OCI-LY7 (cell line): Measurements from ENCODE around the gene ARHGEF10L. TPM values are rescaled to one million over a fixed set of nuclear protein-coding genes. Genes with fewer than 3 reads are reported as not detected.

Experiments
- BruUV-seq: library from RNA; stranded (reverse); fragments of 400-500 nt; replicated peaks from 2 replicates; lab custom pipeline; 2021; lab: Mats Ljungman, UMichigan
- CTCF ChIA-PET: fragments of 300-600 bp; sonication (Branson Sonifier 250); formaldehyde crosslinking; loops from one replicate; lab custom pipeline; 2022; ENCODE audit warnings: antibody characterized with exemption; ENCODE audit not compliant: unreplicated experiment; lab: Charles Lee
- POLR2A ChIA-PET: fragments of 300-600 bp; sonication (Branson Sonifier 250); formaldehyde crosslinking; loops from one replicate; lab custom pipeline; 2022; ENCODE audit warnings: antibody characterized with exemption; lab: Charles Lee
- DNase-seq: peaks from one replicate; pipeline ENCODE4 v3.0.0-alpha.2; 2015; ENCODE audit warnings: low spot score
- H2AFZ ChIP-seq: fragments of 200-600 bp; sonication (generic), shearing (Covaris generic); 2 replicates; pipeline ENCODE4 v1.6.1; 2014; ENCODE audit warnings: mild to moderate bottlenecking, antibody characterized with exemption, low read length, moderate library complexity
- H3K27ac ChIP-seq: fragments of 200-600 bp; sonication (generic); 2 replicates; pipeline ENCODE4 v1.5.1; 2014; ENCODE audit warnings: mixed run types, low read depth, mild to moderate bottlenecking, moderate library complexity, low read length, inconsistent platforms; ENCODE audit not compliant: poor library complexity, severe bottlenecking
- H3K36me3 ChIP-seq: fragments of 200-600 bp; sonication (generic); 2 replicates; pipeline ENCODE4 v1.6.1; 2014; ENCODE audit warnings: mild to moderate bottlenecking, antibody characterized with exemption, low read length, moderate library complexity, mixed read lengths; ENCODE audit not compliant: insufficient read depth
- H3K4me1 ChIP-seq: fragments of 200-600 bp; sonication (generic); 2 replicates; pipeline ENCODE4 v1.5.1; 2014; ENCODE audit warnings: mild to moderate bottlenecking, low read length; ENCODE audit not compliant: insufficient read depth, poor library complexity, severe bottlenecking
- H3K4me2 ChIP-seq: fragments of 200-600 bp; sonication (generic); 2 replicates; pipeline ENCODE4 v1.6.1; 2014; ENCODE audit warnings: mild to moderate bottlenecking, low read length
- H3K4me3 ChIP-seq: fragments of 200-600 bp; sonication (generic); 2 replicates; pipeline ENCODE4 v1.5.1; 2014; ENCODE audit warnings: mild to moderate bottlenecking, low read depth, low read length; ENCODE audit not compliant: poor library complexity, severe bottlenecking
- H3K79me2 ChIP-seq: fragments of 200-600 bp; sonication (generic); 2 replicates; pipeline ENCODE4 v1.6.1; 2016; ENCODE audit warnings: low read depth, mild to moderate bottlenecking, low read length, moderate library complexity, mixed read lengths; ENCODE audit not compliant: insufficient read depth
- H3K9me2 ChIP-seq: fragments of 200-600 bp; sonication (generic); 2 replicates; pipeline ENCODE4 v1.6.1; 2016; ENCODE audit warnings: mild to moderate bottlenecking, low read length, mixed read lengths; ENCODE audit not compliant: insufficient read depth
- H3K9me3 ChIP-seq: fragments of 200-600 bp; sonication (generic); 2 replicates; pipeline ENCODE4 v1.6.1; 2014; ENCODE audit warnings: mild to moderate bottlenecking, mixed run types, low read length, mixed read lengths
- H4K20me1 ChIP-seq: fragments of 200-600 bp; sonication (generic); 2 replicates; pipeline ENCODE4 v1.6.1; 2014; ENCODE audit warnings: mild to moderate bottlenecking, antibody characterized with exemption, low read length, moderate library complexity, mixed read lengths; ENCODE audit not compliant: insufficient read depth
- EZH2phosphoT487 ChIP-seq: fragments of 200-600 bp; sonication (generic); IDR thresholded peaks from 2 replicates; pipeline ENCODE4 v1.6.1; 2018; ENCODE audit warnings: low read depth, borderline replicate concordance, mild to moderate bottlenecking, mixed run types, antibody characterized with exemption, low read length, moderate library complexity, mixed read lengths
- intact Hi-C: fragments of 100-400 bp; cut with micrococcal nuclease; formaldehyde crosslinking; loops from one replicate; pipeline ENCODE4 v1.10.0; 2022; ENCODE audit not compliant: unreplicated experiment
- total RNA-seq, 2 experiments: library from RNA; depleted of rRNA in 1 of 2; stranded (reverse); fragments of >200 nt in 1 of 2; shearing (Covaris generic) in 1 of 2; gene quantifications; 2 replicates each; pipeline ENCODE4 v1.2.3, GENCODE V29; 2014 to 2022
- TF ChIP-seq, protein P1 (sequence below): fragments of 200-600 bp; sonication (generic); conservative IDR thresholded peaks from 2 replicates; pipeline ENCODE4 v1.5.1; 2014; ENCODE audit warnings: mild to moderate bottlenecking, antibody characterized with exemption, low read length, moderate library complexity, mixed read lengths

The ARHGEF10L gene
- total RNA-seq, 2 experiments from 2014 or later: 2.4 TPM; not detected in 1

GRCh38 chr1:17696417-17697301 lies 157.2 kb downstream of the ARHGEF10L start:
- H3K27ac ChIP-seq: no peak overlapping the region
- no peaks in the 10 kb centered on the region for H3K4me1 ChIP-seq
- intact Hi-C loops: no loop called here
- no peak for TF ChIP-seq EZH2phosphoT487
- TF ChIP-seq, protein P1, sequence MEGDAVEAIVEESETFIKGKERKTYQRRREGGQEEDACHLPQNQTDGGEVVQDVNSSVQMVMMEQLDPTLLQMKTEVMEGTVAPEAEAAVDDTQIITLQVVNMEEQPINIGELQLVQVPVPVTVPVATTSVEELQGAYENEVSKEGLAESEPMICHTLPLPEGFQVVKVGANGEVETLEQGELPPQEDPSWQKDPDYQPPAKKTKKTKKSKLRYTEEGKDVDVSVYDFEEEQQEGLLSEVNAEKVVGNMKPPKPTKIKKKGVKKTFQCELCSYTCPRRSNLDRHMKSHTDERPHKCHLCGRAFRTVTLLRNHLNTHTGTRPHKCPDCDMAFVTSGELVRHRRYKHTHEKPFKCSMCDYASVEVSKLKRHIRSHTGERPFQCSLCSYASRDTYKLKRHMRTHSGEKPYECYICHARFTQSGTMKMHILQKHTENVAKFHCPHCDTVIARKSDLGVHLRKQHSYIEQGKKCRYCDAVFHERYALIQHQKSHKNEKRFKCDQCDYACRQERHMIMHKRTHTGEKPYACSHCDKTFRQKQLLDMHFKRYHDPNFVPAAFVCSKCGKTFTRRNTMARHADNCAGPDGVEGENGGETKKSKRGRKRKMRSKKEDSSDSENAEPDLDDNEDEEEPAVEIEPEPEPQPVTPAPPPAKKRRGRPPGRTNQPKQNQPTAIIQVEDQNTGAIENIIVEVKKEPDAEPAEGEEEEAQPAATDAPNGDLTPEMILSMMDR: no peak
- no peaks in the 10 kb centered on the region for H3K9me2 ChIP-seq
- BruUV-seq: no TSS peak
- no peaks in the 10 kb centered on the region for H3K9me3 ChIP-seq
- H3K4me2 ChIP-seq: no peak overlapping the region
- POLR2A ChIA-PET: interaction anchor here (0.7 kb wide), 1 partner anchor 49 kb away, joined by 5 read pairs; no protein-coding TSS in a partner anchor
- no peaks in the 10 kb centered on the region for H3K79me2 ChIP-seq
- no peaks in the 10 kb centered on the region for H4K20me1 ChIP-seq
- H3K36me3 ChIP-seq: no peaks in the 10 kb centered on the region
- CTCF ChIA-PET: no interaction called here
- no peak overlapping the region for H2AFZ ChIP-seq
- no peak for DNase-seq
- H3K4me3 ChIP-seq: no peak overlapping the region

GRCh38 chr1:17697458-17697857 lies 158.0 kb downstream of the ARHGEF10L start:
- Histone ChIP-seq H3K27ac (no peak overlapping the region), H3K4me1 (no peaks in the 10 kb centered on the region), H3K4me3 (no peak overlapping the region), H3K79me2 (no peaks in the 10 kb centered on the region), H3K9me2 (no peaks in the 10 kb centered on the region), H3K36me3 (no peaks in the 10 kb centered on the region), H3K4me2 (no peak overlapping the region), H4K20me1 (no peaks in the 10 kb centered on the region), H2AFZ (no peak overlapping the region), H3K9me3 (no peaks in the 10 kb centered on the region)
- no TSS peak for BruUV-seq
- TF ChIP-seq EZH2phosphoT487: no peak
- intact Hi-C loops: no loop called here
- ChIA-PET POLR2A (no interaction called here), CTCF (no interaction called here)
- no peak for DNase-seq

GRCh38 chr1:17699581-17699980 lies 160.1 kb downstream of the ARHGEF10L start:
- Histone ChIP-seq H3K4me3 (no peak overlapping the region), H3K9me3 (no peaks in the 10 kb centered on the region), H3K4me2 (no peak overlapping the region), H4K20me1 (no peaks in the 10 kb centered on the region), H3K36me3 (no peaks in the 10 kb centered on the region), H3K27ac (no peak overlapping the region), H3K9me2 (no peaks in the 10 kb centered on the region), H3K79me2 (no peaks in the 10 kb centered on the region), H2AFZ (no peak overlapping the region), H3K4me1 (no peaks in the 10 kb centered on the region)
- CTCF ChIA-PET: no interaction called here
- intact Hi-C loops: no loop called here
- no TSS peak for BruUV-seq
- no peak for TF ChIP-seq EZH2phosphoT487
- TF ChIP-seq, protein P1: no peak
- no peak for DNase-seq
- POLR2A ChIA-PET: interaction anchor here (0.7 kb wide), 1 partner anchor 1672 kb away, joined by 3 read pairs; no protein-coding TSS in a partner anchor
